ENCODE measurements around the gene CSNK1E. TPM values are rescaled to one million over a fixed set of nuclear protein-coding genes. Genes with fewer than 3 reads are reported as not detected.
"Not testable (repeated sequence)": the region's sequence is repeated elsewhere in the genome, so short reads cannot be mapped to it uniquely, and the experiment has no call there.

Gene CSNK1E
- total RNA-seq (2014; rRNA removed; shearing (Covaris generic)) = 67.0 and 99.4 TPM in 2 replicates

DNA sequence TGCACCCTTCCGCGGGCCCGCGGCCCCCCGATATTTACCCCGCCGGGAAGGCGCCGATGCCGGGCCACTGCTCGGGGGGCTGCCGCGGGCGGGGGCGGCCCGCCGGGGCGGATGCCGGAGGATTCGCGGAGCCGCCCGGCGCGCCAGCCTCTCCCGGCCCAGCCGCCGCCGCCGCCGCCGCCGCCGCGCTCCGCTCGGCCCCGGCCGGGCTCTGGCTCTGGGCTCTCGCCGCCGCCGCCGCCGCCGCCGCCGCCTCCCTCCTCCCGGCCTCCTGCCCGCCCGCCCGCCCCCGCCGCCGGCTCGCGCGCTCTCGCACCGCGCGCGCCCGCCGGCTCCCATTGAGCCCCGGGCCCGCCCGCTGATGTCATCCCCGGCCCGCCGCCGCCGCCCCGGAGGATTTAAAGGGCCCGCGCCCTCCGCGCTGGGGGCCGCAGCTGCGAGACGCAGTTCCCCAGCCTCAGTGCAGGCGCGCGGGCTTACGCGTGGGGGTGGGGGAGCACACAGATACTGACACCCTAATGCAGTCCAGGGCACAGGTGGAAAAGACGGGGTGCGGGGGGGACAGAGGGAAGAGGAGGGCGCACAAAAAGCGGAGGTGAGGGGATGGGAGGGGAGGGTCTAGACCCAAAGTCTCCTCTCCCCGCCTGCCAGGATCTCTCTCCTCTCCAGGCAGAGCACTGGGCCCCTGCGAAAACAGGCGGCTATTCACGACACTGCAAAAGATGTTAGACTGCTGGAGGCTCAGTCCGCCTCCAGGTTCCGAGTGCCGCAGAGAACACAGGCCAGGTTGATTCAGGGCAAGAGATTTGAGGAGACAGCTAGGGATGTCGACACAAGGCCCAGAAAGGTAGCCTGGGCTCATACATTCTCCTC, at the start of gene CSNK1E:
TSS of gene CSNK1E (minus strand) at position 312 of the 873 bp plus-strand sequence. CDS start 3,276 bp downstream, outside the sequence.
- DNase-seq (ENCODE audit: low read depth) = peak; percentile 57

DNA sequence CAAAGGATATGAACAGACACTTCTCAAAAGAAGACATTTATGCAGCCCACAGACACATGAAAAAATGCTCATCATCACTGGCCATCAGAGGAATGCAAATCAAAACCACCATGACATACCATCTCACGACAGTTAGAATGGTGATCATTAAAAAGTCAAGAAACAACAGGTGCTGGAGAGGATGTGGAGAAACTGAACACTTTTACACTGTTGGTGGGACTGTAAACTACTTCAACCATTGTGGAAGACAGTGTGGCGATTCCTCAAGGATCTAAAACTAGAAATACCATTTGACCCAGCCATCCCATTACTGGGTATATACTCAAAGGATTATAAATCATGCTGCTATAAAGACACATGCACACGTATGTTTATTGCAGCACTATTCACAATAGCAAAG, 48.6 kb upstream of the CSNK1E start:
- DNase-seq (ENCODE audit: low read depth) = not testable (repeated sequence)

DNA sequence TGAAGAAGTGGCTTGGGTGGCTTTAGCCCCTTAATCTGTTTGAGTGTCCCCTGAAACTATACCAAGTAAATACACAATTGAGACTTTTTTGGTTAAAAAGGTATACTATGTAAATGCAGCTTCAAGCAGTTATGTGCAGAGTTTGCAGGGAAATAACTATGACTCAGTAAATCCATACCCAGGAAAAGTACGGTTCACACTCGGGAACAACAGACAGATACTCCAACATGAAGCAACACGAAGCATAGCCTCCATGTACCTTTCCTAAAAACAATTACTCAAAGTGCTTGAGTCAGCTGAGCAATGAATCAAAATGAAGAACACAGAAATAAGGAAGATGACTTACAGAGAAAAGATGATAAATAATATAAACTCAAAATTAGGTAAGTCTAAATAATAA, 47.9 kb upstream of the CSNK1E start:
- not testable (repeated sequence) for DNase-seq (ENCODE audit: low read depth)

- not testable (repeated sequence) for DNase-seq (ENCODE audit: low read depth)
Observed at GRCh38 chr22:38360560-38360959, 43.3 kb upstream of the CSNK1E start.

DNA sequence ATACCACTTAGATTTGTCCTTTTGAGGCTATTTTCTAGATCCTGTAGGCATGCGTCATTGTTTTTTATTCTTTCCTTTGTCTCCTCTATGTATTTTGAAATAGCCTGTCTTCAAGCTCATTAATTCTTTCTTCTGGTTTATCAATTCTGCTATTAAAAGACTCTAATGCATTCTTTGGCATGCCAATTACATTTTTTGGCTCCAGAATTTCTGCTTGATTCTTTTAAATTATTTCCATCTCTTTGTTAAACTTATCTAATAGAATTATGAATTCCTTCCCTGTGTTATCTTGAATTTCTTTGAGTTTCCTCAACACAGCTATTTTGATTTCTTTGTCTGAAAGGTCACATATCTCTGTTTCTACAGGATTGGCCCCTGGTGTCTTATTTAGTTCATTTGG, 42.6 kb upstream of the CSNK1E start:
- DNase-seq (ENCODE audit: low read depth) = not testable (repeated sequence)

- not testable (repeated sequence) for DNase-seq (ENCODE audit: low read depth)
Observed at GRCh38 chr22:38357971-38358370, 40.7 kb upstream of the CSNK1E start.

- DNase-seq (ENCODE audit: low read depth) = no peak
Observed at GRCh38 chr22:38355275-38355674, 38.0 kb upstream of the CSNK1E start.

- no peak for DNase-seq (ENCODE audit: low read depth)
Observed at GRCh38 chr22:38353701-38354100, 36.5 kb upstream of the CSNK1E start.

- DNase-seq (ENCODE audit: low read depth) = peak; percentile 38
Observed at GRCh38 chr22:38353142-38353629, 36.0 kb upstream of the CSNK1E start.

DNA sequence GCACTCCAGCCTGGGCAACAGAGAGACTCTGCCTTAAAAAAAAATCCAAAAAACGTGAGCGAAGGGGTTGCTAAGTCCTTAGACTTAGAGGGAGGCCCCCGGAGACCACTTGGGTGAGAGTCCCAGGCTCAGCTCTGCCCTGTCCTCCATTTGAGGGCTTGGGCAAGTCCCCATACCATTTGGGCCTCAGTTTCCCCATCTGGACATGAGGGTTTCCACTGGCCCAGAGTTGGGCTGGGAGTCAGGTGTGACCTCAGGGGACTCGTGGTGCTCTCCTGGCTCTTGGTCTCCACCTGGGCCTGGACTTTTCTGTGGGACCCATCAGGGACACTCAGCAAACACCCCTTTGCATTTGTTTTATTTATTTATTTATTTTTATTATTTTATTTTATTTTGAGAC, 35.2 kb upstream of the CSNK1E start:
- no peak for DNase-seq (ENCODE audit: low read depth)

DNA sequence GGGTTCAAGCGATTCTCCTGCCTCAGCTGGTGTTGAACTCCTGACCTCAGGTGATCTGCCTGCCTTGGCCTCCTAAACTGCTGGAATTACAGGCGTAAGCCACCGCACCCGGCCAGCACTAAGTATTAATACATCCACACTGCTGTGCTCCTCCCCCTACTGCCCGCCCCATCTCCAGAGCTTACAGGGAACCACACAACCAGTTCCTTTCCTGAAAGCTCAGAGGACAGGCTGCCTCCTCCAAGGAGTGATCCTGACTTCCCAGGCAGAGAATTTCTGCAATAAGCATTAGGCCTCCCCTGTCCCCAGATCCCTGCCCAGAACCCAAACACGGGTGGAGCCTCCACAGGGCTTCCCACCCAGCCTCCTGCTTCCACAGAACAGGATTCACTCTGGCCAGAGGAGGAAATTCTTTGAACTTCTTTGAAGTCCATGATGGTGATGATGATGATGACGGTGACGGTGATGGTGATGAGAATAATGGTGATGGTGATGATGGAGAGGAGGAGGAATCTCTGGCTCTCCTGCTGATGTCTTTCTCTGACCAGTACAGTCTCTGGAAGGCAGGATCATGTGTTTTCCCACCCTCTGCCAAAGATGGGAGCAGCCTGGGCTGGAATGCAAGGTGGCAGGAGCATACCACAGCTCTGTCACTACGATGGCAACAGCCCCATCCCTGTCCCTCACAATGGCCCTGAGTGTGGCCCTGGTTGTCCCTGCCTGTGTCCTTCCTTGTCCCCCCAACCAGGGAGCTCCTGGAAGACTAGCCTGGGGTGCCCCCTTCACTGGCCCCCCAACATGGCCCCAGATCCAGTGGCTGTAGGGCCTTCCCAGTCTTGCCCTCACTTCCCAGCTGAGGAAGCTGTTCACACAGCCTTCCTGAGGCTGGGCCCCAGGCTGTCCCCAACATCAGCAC, 33.5 kb upstream of the CSNK1E start:
- no peak for DNase-seq (ENCODE audit: low read depth)

- DNase-seq (ENCODE audit: low read depth) = no peak
Observed at GRCh38 chr22:38348751-38349496, 31.7 kb upstream of the CSNK1E start.

GRCh38 chr22:38347944-38348750, 30.9 kb upstream of the CSNK1E start:
- DNase-seq (ENCODE audit: low read depth) = peak; percentile 42

- DNase-seq (ENCODE audit: low read depth) = no peak
Observed at GRCh38 chr22:38347181-38347943, 30.1 kb upstream of the CSNK1E start.

GRCh38 chr22:38346506-38346905, 29.3 kb upstream of the CSNK1E start:
- no peak for DNase-seq (ENCODE audit: low read depth)

DNA sequence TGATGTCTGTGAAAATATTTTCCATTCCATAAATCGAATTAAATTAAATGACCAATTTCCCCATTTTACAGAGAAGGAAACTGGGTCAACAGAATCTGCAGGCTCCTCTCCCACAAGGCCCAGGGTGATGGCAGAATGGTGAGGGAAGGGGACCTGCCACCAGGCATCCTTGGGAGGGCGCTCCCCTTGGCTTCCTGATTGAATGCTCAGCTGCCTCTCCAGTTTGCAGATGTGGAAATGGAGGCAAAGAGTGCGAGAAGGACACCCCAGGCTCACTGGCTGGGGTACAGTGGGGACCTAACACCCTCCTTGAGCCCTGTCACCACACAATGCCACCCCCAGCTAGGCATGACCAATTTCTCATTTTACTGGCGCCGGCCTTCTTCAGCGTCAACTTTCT, 28.5 kb upstream of the CSNK1E start:
- no peak for DNase-seq (ENCODE audit: low read depth)

DNA sequence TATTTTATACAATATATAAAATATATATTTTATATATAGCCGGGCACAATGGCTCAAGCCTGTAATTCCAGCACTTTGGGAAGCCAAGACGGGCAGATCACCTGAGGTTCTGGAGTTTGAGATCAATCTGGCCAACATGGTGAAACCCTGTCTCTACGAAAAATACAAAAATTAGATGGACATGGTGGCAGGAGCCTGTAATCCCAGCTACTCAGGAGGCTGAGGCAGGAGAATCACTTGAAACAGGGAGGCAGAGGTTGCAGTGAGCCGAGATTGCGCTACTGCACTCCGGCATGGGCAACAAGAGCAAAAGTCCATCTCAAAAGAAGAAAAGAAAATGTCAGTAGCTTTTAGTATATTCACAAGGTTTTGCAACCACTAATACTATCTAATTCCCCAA, 22.7 kb upstream of the CSNK1E start:
- not testable (repeated sequence) for DNase-seq (ENCODE audit: low read depth)

- peak; percentile 43 for DNase-seq (ENCODE audit: low read depth)
Observed at GRCh38 chr22:38338772-38339379, 21.6 kb upstream of the CSNK1E start.

GRCh38 chr22:38336699-38337098, 19.5 kb upstream of the CSNK1E start:
- no peak for DNase-seq (ENCODE audit: low read depth)

Measured in M059J (cell line).